K562 (cell line): Measurements from ENCODE around the gene ZNF816. TPM values are rescaled to one million over a fixed set of nuclear protein-coding genes. Genes with fewer than 3 reads are reported as not detected.

Experiments used
- BDP1 ChIP-seq: IDR thresholded peaks from 3 replicates; pipeline ENCODE4 v1.6.1; 2011; ENCODE audit not compliant: insufficient read length, insufficient read depth
- C11orf30 ChIP-seq: fragments of 450-650 bp; IDR thresholded peaks from 2 replicates; pipeline ENCODE4 v1.6.1; 2016; ENCODE audit warnings: low read depth, mild to moderate bottlenecking
- CBX2 ChIP-seq: fragments of 200-600 bp; sonication (generic); IDR thresholded peaks from one replicate; pipeline ENCODE4 v1.6.1; 2012; ENCODE audit warnings: mild to moderate bottlenecking, low read length, inconsistent platforms; ENCODE audit not compliant: insufficient read depth, poor library complexity, severe bottlenecking
- CCNT2 ChIP-seq: IDR thresholded peaks from 2 replicates; pipeline ENCODE4 v1.6.1; 2011; ENCODE audit warnings: borderline replicate concordance, low read depth, mild to moderate bottlenecking, moderate library complexity, mixed read lengths, low read length; ENCODE audit not compliant: insufficient read length; ENCODE audit errors: extremely low read depth
- EP400 ChIP-seq: fragments of 450-650 bp; IDR thresholded peaks from 2 replicates; pipeline ENCODE4 v1.6.1; 2017; ENCODE audit warnings: antibody characterized with exemption, mild to moderate bottlenecking, moderate library complexity
- FOXK2 ChIP-seq, 2 experiments: fragments of 450-650 bp; IDR thresholded peaks in 1 of 2; conservative IDR thresholded peaks in 1 of 2; 2 replicates each; pipeline ENCODE4 v1.6.1; 2016; ENCODE audit warnings: low read depth in 2 of 2, mild to moderate bottlenecking in 1 of 2
- HDAC2 ChIP-seq: fragments of 450-650 bp; IDR thresholded peaks from 2 replicates; pipeline ENCODE4 v1.6.1; 2016; ENCODE audit warnings: mild to moderate bottlenecking
- HOXB6 ChIP-seq: fragments of 250-450 bp; sonication (Bioruptor Pico); IDR thresholded peaks from 2 replicates; pipeline ENCODE4 v1.5.1; 2022; ENCODE audit warnings: mild to moderate bottlenecking, borderline replicate concordance
- NFIC ChIP-seq: fragments of 450-650 bp; IDR thresholded peaks from 2 replicates; pipeline ENCODE4 v1.6.1; 2017; ENCODE audit warnings: mild to moderate bottlenecking, inconsistent platforms
- NR2C2 ChIP-seq, 2 experiments: fragments of 200-800 bp in 1 of 2; sonication (Bioruptor generic) in 1 of 2; sonication (generic) in 1 of 2; formaldehyde crosslinking in 1 of 2; IDR thresholded peaks; 2 replicates each; pipeline versions ENCODE4 v1.6.1 to v1.8.0; 2016 to 2022; ENCODE audit warnings: mild to moderate bottlenecking in 1 of 2, missing compliant biosample characterization in 1 of 2, missing genetic modification characterization in 1 of 2, missing genetic modification reagents in 1 of 2
- RAD51 ChIP-seq: fragments of 450-650 bp; IDR thresholded peaks from 2 replicates; pipeline ENCODE4 v1.7.1; 2016; ENCODE audit warnings: low read depth, mild to moderate bottlenecking, borderline replicate concordance
- RBM34 ChIP-seq: fragments of 200-400 bp; formaldehyde crosslinking; IDR thresholded peaks from 2 replicates; pipeline ENCODE4 v1.6.1; 2018; ENCODE audit warnings: low read length, borderline replicate concordance; ENCODE audit not compliant: insufficient read depth
- SOX6 ChIP-seq: fragments of 450-650 bp; IDR thresholded peaks from 2 replicates; pipeline ENCODE4 v1.6.1; 2014; ENCODE audit warnings: mild to moderate bottlenecking
- STAG1 ChIP-seq: sonication (generic); formaldehyde crosslinking; IDR thresholded peaks from 2 replicates; pipeline ENCODE4 v1.5.0; 2020; ENCODE audit warnings: missing genetic modification reagents, borderline replicate concordance
- TEAD1 ChIP-seq, 2 experiments: fragments of 450-650 bp in 1 of 2; sonication (generic) in 1 of 2; formaldehyde crosslinking; IDR thresholded peaks; 2 replicates each; pipeline versions ENCODE4 v1.4.0 to v1.8.0; 2020 to 2022; ENCODE audit warnings: mild to moderate bottlenecking in 2 of 2, missing genetic modification reagents in 1 of 2
- ZBTB43 ChIP-seq: sonication (generic); formaldehyde crosslinking; IDR thresholded peaks from 2 replicates; pipeline ENCODE4 v1.8.0; 2023; ENCODE audit warnings: mild to moderate bottlenecking, missing genetic modification reagents
- ZNF354B ChIP-seq: fragments of 250-450 bp; sonication (Bioruptor Pico); IDR thresholded peaks from 2 replicates; pipeline ENCODE4 v1.4.0; 2020
- ZNF785 ChIP-seq: fragments of 250-450 bp; sonication (Bioruptor Pico); IDR thresholded peaks from 2 replicates; pipeline ENCODE4 v1.4.0; 2020; ENCODE audit warnings: mild to moderate bottlenecking
- polyA plus RNA-seq, 8 experiments: library from polyadenylated mRNA; depleted of rRNA in 4 of 8; stranded (reverse) in 5 of 8; unstranded in 3 of 8; fragments of >200 nt; fragmentation: Nextera tagmentation in 2 of 8; fragmentation: Illumina TruSeq in 1 of 8; extraction: Ambion mirVana in 2 of 8; extraction: Trizol in 1 of 8; gene quantifications; 2 replicates each; pipeline versions ENCODE4 v1.2.1 to v1.2.3, GENCODE V29; 2011 to 2014; ENCODE audit warnings: inconsistent platforms in 1 of 8, missing spikeins in 1 of 8
- total RNA-seq, 7 experiments: library from RNA; depleted of rRNA in 6 of 7; stranded (reverse); fragments of >200 nt in 6 of 7; fragmentation: Illumina TruSeq in 2 of 7; extraction: Trizol in 2 of 7; gene quantifications; 2 replicates each; pipeline versions ENCODE4 v1.2.1 to v1.2.3, GENCODE V29; 2011 to 2021; ENCODE audit warnings: low replicate concordance in 1 of 7
- TF ChIP-seq, protein P1 (sequence below): fragments of 150-350 bp; IDR thresholded peaks from 2 replicates; pipeline ENCODE4 v1.6.1; 2014; ENCODE audit warnings: low read depth, mild to moderate bottlenecking, low read length, borderline replicate concordance
- TF ChIP-seq, protein P2 (sequence below): fragments of 250-450 bp; sonication (Bioruptor Pico); IDR thresholded peaks from 2 replicates; pipeline ENCODE4 v1.9.0; 2021; ENCODE audit warnings: mild to moderate bottlenecking, inconsistent platforms

The ZNF816 gene
- total and polyA plus RNA-seq, 9 of the 15 experiments (the other 6 are each of a cell fraction or from before 2014, with no cell fraction given) = 8.6 to 23.4 (median 13.0) TPM

GRCh38 chr19:52936151-52936953 is 26.3 kb downstream of the ZNF816 start (continued):
- TF ChIP-seq, protein P1, sequence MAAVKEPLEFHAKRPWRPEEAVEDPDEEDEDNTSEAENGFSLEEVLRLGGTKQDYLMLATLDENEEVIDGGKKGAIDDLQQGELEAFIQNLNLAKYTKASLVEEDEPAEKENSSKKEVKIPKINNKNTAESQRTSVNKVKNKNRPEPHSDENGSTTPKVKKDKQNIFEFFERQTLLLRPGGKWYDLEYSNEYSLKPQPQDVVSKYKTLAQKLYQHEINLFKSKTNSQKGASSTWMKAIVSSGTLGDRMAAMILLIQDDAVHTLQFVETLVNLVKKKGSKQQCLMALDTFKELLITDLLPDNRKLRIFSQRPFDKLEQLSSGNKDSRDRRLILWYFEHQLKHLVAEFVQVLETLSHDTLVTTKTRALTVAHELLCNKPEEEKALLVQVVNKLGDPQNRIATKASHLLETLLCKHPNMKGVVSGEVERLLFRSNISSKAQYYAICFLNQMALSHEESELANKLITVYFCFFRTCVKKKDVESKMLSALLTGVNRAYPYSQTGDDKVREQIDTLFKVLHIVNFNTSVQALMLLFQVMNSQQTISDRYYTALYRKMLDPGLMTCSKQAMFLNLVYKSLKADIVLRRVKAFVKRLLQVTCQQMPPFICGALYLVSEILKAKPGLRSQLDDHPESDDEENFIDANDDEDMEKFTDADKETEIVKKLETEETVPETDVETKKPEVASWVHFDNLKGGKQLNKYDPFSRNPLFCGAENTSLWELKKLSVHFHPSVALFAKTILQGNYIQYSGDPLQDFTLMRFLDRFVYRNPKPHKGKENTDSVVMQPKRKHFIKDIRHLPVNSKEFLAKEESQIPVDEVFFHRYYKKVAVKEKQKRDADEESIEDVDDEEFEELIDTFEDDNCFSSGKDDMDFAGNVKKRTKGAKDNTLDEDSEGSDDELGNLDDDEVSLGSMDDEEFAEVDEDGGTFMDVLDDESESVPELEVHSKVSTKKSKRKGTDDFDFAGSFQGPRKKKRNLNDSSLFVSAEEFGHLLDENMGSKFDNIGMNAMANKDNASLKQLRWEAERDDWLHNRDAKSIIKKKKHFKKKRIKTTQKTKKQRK = no peak
- no peak for TF ChIP-seq CBX2
- TF ChIP-seq HOXB6 (CRISPR knock-in tag) = no peak
- no peak for TF ChIP-seq ZNF785 (CRISPR knock-in tag)
- TF ChIP-seq SOX6 = peak; percentile 96
- TF ChIP-seq NR2C2 (CRISPR knock-in tag; IDR thresholded peaks at IDR 0.05) = no peak
- TF ChIP-seq NR2C2 (tag; IDR thresholded peaks at IDR 0.05) = peak; percentile 78
- peak; percentile 97 for TF ChIP-seq NFIC
- TF ChIP-seq C11orf30 = peak; percentile 90
- TF ChIP-seq BDP1 = no peak
- no peak for TF ChIP-seq STAG1
- peak; percentile 92 for TF ChIP-seq HDAC2
- no peak for TF ChIP-seq RBM34
- TF ChIP-seq, protein P2, sequence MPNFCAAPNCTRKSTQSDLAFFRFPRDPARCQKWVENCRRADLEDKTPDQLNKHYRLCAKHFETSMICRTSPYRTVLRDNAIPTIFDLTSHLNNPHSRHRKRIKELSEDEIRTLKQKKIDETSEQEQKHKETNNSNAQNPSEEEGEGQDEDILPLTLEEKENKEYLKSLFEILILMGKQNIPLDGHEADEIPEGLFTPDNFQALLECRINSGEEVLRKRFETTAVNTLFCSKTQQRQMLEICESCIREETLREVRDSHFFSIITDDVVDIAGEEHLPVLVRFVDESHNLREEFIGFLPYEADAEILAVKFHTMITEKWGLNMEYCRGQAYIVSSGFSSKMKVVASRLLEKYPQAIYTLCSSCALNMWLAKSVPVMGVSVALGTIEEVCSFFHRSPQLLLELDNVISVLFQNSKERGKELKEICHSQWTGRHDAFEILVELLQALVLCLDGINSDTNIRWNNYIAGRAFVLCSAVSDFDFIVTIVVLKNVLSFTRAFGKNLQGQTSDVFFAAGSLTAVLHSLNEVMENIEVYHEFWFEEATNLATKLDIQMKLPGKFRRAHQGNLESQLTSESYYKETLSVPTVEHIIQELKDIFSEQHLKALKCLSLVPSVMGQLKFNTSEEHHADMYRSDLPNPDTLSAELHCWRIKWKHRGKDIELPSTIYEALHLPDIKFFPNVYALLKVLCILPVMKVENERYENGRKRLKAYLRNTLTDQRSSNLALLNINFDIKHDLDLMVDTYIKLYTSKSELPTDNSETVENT = no peak
- TF ChIP-seq ZBTB43 (CRISPR knock-in tag) = no peak
- TF ChIP-seq TEAD1 (CRISPR knock-in tag; IDR thresholded peaks at IDR 0.05) = peak; percentile 41 to 89; a peak in 2 of 4 replicates
- peak; percentile 85 for TF ChIP-seq CCNT2
- TF ChIP-seq EP400 = peak; percentile 81
- 0 out of 4 replicates have a peak, but pooled peaks of 1 of the 2 experiments have one; percentile 34 for TF ChIP-seq FOXK2 (conservative IDR thresholded peaks at IDR 0.05 in 1 of 2, IDR thresholded peaks at IDR 0.05 in 1 of 2; ENCODE audit: low read depth in 2 of 2)
- 0 out of 2 replicates have a peak, but pooled peaks have one; percentile 20 for TF ChIP-seq RAD51
- peak; percentile 45; the same call in 1 of the 2 replicates for TF ChIP-seq ZNF354B (CRISPR knock-in tag)
